ENCODE results near the gene RHOBTB1. TPM values are rescaled to one million over a fixed set of nuclear protein-coding genes. Genes with fewer than 3 reads are reported as not detected.

Gene RHOBTB1
- total RNA-seq, 6 donors from 2014 or later, result 10.4 to 28.3 (median 13.7) TPM

- DNase-seq, result no peak
- peaks cover 8 to 15% (median 12%) of the 10 kb centered on the region in 4 donors for H3K4me1 ChIP-seq
- ATAC-seq (ENCODE audit: low FRiP score in 2 of 2), result no peak
- H3K36me3 ChIP-seq, result no peaks in the 10 kb centered on the region
- H3K9me3 ChIP-seq, result no peaks in the 10 kb centered on the region
- TF ChIP-seq POLR2A (IDR thresholded peaks at IDR 0.05), result no peak
- no peak for TF ChIP-seq POLR2AphosphoS5 (IDR thresholded peaks at IDR 0.05)
- no peak for TF ChIP-seq EP300 (IDR thresholded peaks at IDR 0.05)
- no peak for TF ChIP-seq CTCF (IDR thresholded peaks at IDR 0.05)
- 71 to 77% methylated on average over 4 of the region's 4 CpGs for WGBS, 2 donors
- no peaks in the 10 kb centered on the region for H3K27me3 ChIP-seq
- H3K27ac ChIP-seq, result no peak overlapping the region
- no peak overlapping the region for H3K4me3 ChIP-seq
Measured at GRCh38 chr10:60967260-60967659, 23.3 kb upstream of the RHOBTB1 start.

GRCh38 chr10:60965696-60966095 is 21.7 kb upstream of the RHOBTB1 start:
- 71 to 77% methylated on average over 3 of the region's 3 CpGs for WGBS, 2 donors

GRCh38 chr10:60964257-60965235 is 20.6 kb upstream of the RHOBTB1 start:
- 27 to 32% methylated on average over 5 of the region's 5 CpGs for WGBS, 2 donors
- Histone ChIP-seq H3K36me3 (no peaks in the 10 kb centered on the region), H3K9me3 (no peaks in the 10 kb centered on the region), H3K4me1 (peaks cover 8 to 15% (median 12%) of the 10 kb centered on the region in 4 donors), H3K27me3 (no peaks in the 10 kb centered on the region), H3K27ac (peak overlapping the region in 2 of 4 donors; percentile 2 to 16), H3K4me3 (no peak overlapping the region)
- TF ChIP-seq CTCF (IDR thresholded peaks at IDR 0.05), result peak; percentile 65 to 80 (median 76)
- no peak for TF ChIP-seq EP300 (IDR thresholded peaks at IDR 0.05)
- no peak for TF ChIP-seq POLR2A (IDR thresholded peaks at IDR 0.05)
- no peak for TF ChIP-seq POLR2AphosphoS5 (IDR thresholded peaks at IDR 0.05)
- peak in 1 of 2 donors; percentile 65 for DNase-seq
- peak; percentile 87 to 92 for ATAC-seq (ENCODE audit: low FRiP score in 2 of 2)

More at GRCh38 chr10:60965696-60966095, 21.7 kb upstream of the RHOBTB1 start:
- Histone ChIP-seq H3K27ac (no peak overlapping the region), H3K36me3 (no peaks in the 10 kb centered on the region), H3K27me3 (no peaks in the 10 kb centered on the region), H3K4me1 (peaks cover 8 to 15% (median 12%) of the 10 kb centered on the region in 4 donors), H3K9me3 (no peaks in the 10 kb centered on the region), H3K4me3 (no peak overlapping the region)
- DNase-seq, result no peak
- ATAC-seq (ENCODE audit: low FRiP score in 2 of 2), result no peak
- TF ChIP-seq EP300 (IDR thresholded peaks at IDR 0.05), result no peak
- TF ChIP-seq CTCF (IDR thresholded peaks at IDR 0.05), result no peak
- TF ChIP-seq POLR2AphosphoS5 (IDR thresholded peaks at IDR 0.05), result no peak
- TF ChIP-seq POLR2A (IDR thresholded peaks at IDR 0.05), result no peak

- H3K4me1 ChIP-seq, result peaks cover 8 to 15% (median 12%) of the 10 kb centered on the region in 4 donors
- DNase-seq (no peak), ATAC-seq (ENCODE audit: low FRiP score in 2 of 2) (peak in 1 of 2 donors; percentile 36)
- no peak overlapping the region for H3K4me3 ChIP-seq
- no peak for TF ChIP-seq POLR2AphosphoS5 (IDR thresholded peaks at IDR 0.05)
- TF ChIP-seq POLR2A (IDR thresholded peaks at IDR 0.05), result no peak
- TF ChIP-seq EP300 (IDR thresholded peaks at IDR 0.05), result no peak
- TF ChIP-seq CTCF (IDR thresholded peaks at IDR 0.05), result no peak
- no peaks in the 10 kb centered on the region for H3K27me3 ChIP-seq
- H3K36me3 ChIP-seq, result no peaks in the 10 kb centered on the region
- H3K27ac ChIP-seq, result no peak overlapping the region
- H3K9me3 ChIP-seq, result no peaks in the 10 kb centered on the region
- 12 to 15% methylated on average over 4 of the region's 4 CpGs for WGBS, 2 donors
Measured at GRCh38 chr10:60963441-60964256, 19.7 kb upstream of the RHOBTB1 start.

Measured in upper lobe of left lung (tissue), 6 donors.